ENCODE measurements around the gene AFAP1L2. TPM values are rescaled to one million over a fixed set of nuclear protein-coding genes. Genes with fewer than 3 reads are reported as not detected.

Gene AFAP1L2
- polyA plus RNA-seq, 1 donor from 2014 or later, result 0.88 TPM

DNA sequence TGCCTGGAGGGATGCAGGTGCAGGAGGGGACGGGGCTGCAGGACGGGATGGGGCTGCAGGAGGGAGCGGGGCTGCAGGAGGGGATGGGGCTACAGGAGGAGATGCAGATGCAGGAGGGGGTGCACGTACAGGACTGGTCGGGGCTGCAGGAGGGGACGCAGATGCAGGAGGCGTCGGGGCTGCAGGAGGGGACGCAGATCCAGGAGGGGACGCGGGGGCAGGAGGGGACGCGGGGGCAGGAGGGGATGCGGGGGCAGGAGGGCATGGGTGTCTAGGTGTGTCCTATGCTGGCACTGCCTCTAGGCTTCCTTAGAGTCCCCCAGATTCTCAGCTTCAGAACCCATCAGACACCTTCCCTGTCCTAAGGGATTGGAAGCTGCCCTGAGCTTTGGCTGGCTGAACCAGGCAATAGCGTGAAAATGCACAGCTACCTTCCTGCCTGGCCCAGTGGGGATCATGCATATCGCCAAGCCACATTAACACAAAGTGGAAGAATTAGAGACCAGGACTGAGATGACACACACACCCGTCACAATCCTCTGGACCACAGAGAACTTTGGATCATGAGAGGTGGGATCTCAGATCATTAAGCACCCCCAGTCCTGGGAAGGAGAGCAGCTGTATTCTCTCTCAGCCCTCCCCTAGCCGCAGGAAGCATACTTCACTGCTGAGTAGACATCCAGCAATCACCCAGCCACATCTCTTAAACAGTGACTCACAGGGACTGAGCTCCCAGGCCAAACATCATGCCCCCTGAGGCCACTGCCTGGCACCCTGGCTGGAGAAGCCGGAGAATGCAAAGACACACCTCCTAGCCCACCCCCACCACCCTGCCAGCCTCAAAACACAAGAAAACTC lies 98.0 kb downstream of the AFAP1L2 start:
- Histone ChIP-seq H3K36me3 (ENCODE audit: insufficient read depth, low read length) (no peaks in the 10 kb centered on the region), H2AFZ (ENCODE audit: low read depth, low read length) (no peak overlapping the region), H3K27me3 (ENCODE audit: insufficient read depth, low read depth, low read length) (no peaks in the 10 kb centered on the region), H3K9me2 (ENCODE audit: insufficient read depth, low read length) (no peaks in the 10 kb centered on the region), H3F3A (ENCODE audit: insufficient read depth, low read length, poor library complexity, severe bottlenecking) (peaks cover 4% of the 10 kb centered on the region), H3K27ac (ENCODE audit: low read length) (no peak overlapping the region), H3K4me3 (ENCODE audit: low read length) (no peak overlapping the region), H3K9ac (ENCODE audit: low read length) (no peak overlapping the region), H3K9me3 (ENCODE audit: low read length) (no peaks in the 10 kb centered on the region), H4K20me1 (ENCODE audit: insufficient read depth) (no peaks in the 10 kb centered on the region), H3K79me2 (replicated peaks; ENCODE audit: insufficient read depth, low read length) (no peaks in the 10 kb centered on the region), H3K4me2 (ENCODE audit: low read length) (no peak overlapping the region)
- no peak for TF ChIP-seq EP300 (conservative IDR thresholded peaks at IDR 0.05; ENCODE audit: poor library complexity, severe bottlenecking)

DNA sequence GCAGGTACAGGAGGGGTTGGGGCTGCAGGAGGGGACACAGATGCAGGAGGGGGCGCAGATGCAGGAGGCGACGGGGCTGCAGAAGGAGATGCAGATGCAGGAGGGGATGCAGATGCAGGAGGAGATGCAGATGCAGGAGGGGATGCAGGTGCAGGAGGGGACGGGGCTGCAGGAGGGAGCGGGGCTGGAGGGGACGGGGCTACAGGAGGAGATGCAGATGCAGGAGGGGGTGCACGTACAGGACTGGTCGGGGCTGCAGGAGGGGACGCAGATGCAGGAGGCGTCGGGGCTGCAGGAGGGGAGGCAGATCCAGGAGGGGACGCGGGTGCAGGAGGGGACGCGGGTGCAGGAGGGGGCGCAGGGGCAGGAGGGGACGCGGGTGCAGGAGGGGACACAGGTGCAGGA lies 98.8 kb downstream of the AFAP1L2 start:
- no peaks in the 10 kb centered on the region for H3K79me2 ChIP-seq (replicated peaks; ENCODE audit: insufficient read depth, low read length)

DNA sequence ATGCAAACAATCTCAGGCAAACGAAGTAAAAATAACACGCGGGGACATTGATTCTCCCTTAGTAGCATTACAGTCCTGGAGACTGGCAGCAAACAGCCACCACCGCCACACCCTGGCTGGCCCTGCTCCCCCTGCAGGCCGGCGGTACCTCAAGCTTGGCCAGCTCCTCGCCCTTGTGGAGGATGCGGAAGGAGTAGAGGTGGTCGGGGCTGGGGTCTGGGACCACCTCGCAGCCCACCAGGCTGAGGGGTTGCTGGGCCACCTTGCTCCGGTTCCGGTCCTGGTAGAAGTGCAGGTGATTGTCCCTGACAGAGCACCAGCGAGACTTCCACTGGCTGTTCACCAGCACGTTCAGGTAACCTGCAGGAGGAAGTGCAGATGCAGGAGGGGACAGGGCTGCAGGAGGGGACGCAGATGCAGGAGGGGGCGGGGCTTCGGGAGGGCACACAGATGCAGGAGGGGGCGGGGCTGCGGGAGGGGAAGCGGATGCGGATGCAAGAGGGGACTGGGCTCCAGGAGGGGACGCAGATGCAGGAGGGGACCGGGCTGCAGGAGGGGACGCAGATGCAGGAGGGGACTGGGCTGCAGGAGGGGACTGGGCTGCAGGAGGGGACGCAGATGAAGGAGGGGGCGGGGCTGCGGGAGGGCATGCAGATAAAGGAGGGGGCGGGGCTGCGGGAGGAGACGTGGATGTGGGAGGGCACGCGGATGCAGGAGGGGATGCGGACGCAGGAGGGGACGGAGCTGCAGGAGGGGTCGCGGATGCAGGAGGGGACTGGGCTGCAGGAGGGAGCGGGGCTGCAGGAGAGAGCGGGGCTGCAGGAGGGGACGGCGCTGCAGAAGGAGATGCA lies 99.5 kb downstream of the AFAP1L2 start:
- H3K36me3 ChIP-seq (ENCODE audit: insufficient read depth, low read length), result no peaks in the 10 kb centered on the region

More for the DNA sequence above, 98.8 kb downstream of the AFAP1L2 start:
- Histone ChIP-seq H2AFZ (ENCODE audit: low read depth, low read length) (peak overlapping the region; percentile 88), H3K4me3 (ENCODE audit: low read length) (peak overlapping the region; percentile 76), H4K20me1 (ENCODE audit: insufficient read depth) (no peaks in the 10 kb centered on the region), H3K4me2 (ENCODE audit: low read length) (no peak overlapping the region), H3K27me3 (ENCODE audit: insufficient read depth, low read depth, low read length) (no peaks in the 10 kb centered on the region), H3K27ac (ENCODE audit: low read length) (peak overlapping the region; percentile 56), H3K36me3 (ENCODE audit: insufficient read depth, low read length) (no peaks in the 10 kb centered on the region), H3F3A (ENCODE audit: insufficient read depth, low read length, poor library complexity, severe bottlenecking) (peaks cover 4% of the 10 kb centered on the region), H3K9me3 (ENCODE audit: low read length) (no peaks in the 10 kb centered on the region), H3K9ac (ENCODE audit: low read length) (peak overlapping the region; percentile 63), H3K9me2 (ENCODE audit: insufficient read depth, low read length) (no peaks in the 10 kb centered on the region)
- no peak for TF ChIP-seq POLR2AphosphoS5 (IDR thresholded peaks at IDR 0.05)

More for the DNA sequence above, 99.5 kb downstream of the AFAP1L2 start:
- H3K9me2 ChIP-seq (ENCODE audit: insufficient read depth, low read length), result no peaks in the 10 kb centered on the region
- H3K4me3 ChIP-seq (ENCODE audit: low read length), result peak overlapping the region; percentile 76
- H3K79me2 ChIP-seq (replicated peaks; ENCODE audit: insufficient read depth, low read length), result no peaks in the 10 kb centered on the region
- H3K9me3 ChIP-seq (ENCODE audit: low read length), result no peaks in the 10 kb centered on the region
- H4K20me1 ChIP-seq (ENCODE audit: insufficient read depth), result no peaks in the 10 kb centered on the region
- H3K27me3 ChIP-seq (ENCODE audit: insufficient read depth, low read depth, low read length), result no peaks in the 10 kb centered on the region
- H3K9ac ChIP-seq (ENCODE audit: low read length), result peak overlapping the region; percentile 63
- peak overlapping the region; percentile 56 for H3K27ac ChIP-seq (ENCODE audit: low read length)
- peak overlapping the region; percentile 94 for H3K4me2 ChIP-seq (ENCODE audit: low read length)
- TF ChIP-seq EZH2 (IDR thresholded peaks at IDR 0.05; ENCODE audit: borderline replicate concordance, insufficient read depth, low read length, poor library complexity, severe bottlenecking) (no peak), SMC3 (conservative IDR thresholded peaks at IDR 0.05; ENCODE audit: poor library complexity) (no peak), MXI1 (conservative IDR thresholded peaks at IDR 0.05; ENCODE audit: poor library complexity, severe bottlenecking) (no peak), EP300 (conservative IDR thresholded peaks at IDR 0.05; ENCODE audit: poor library complexity, severe bottlenecking) (peak; percentile 31), TAF1 (IDR thresholded peaks at IDR 0.05; ENCODE audit: low read depth) (no peak), RAD21 (conservative IDR thresholded peaks at IDR 0.05) (no peak), POLR2AphosphoS5 (IDR thresholded peaks at IDR 0.05) (peak; percentile 56)
- TF ChIP-seq, protein P1, sequence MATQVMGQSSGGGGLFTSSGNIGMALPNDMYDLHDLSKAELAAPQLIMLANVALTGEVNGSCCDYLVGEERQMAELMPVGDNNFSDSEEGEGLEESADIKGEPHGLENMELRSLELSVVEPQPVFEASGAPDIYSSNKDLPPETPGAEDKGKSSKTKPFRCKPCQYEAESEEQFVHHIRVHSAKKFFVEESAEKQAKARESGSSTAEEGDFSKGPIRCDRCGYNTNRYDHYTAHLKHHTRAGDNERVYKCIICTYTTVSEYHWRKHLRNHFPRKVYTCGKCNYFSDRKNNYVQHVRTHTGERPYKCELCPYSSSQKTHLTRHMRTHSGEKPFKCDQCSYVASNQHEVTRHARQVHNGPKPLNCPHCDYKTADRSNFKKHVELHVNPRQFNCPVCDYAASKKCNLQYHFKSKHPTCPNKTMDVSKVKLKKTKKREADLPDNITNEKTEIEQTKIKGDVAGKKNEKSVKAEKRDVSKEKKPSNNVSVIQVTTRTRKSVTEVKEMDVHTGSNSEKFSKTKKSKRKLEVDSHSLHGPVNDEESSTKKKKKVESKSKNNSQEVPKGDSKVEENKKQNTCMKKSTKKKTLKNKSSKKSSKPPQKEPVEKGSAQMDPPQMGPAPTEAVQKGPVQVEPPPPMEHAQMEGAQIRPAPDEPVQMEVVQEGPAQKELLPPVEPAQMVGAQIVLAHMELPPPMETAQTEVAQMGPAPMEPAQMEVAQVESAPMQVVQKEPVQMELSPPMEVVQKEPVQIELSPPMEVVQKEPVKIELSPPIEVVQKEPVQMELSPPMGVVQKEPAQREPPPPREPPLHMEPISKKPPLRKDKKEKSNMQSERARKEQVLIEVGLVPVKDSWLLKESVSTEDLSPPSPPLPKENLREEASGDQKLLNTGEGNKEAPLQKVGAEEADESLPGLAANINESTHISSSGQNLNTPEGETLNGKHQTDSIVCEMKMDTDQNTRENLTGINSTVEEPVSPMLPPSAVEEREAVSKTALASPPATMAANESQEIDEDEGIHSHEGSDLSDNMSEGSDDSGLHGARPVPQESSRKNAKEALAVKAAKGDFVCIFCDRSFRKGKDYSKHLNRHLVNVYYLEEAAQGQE (IDR thresholded peaks at IDR 0.05; ENCODE audit: borderline replicate concordance), result no peak
- TF ChIP-seq, protein P2, sequence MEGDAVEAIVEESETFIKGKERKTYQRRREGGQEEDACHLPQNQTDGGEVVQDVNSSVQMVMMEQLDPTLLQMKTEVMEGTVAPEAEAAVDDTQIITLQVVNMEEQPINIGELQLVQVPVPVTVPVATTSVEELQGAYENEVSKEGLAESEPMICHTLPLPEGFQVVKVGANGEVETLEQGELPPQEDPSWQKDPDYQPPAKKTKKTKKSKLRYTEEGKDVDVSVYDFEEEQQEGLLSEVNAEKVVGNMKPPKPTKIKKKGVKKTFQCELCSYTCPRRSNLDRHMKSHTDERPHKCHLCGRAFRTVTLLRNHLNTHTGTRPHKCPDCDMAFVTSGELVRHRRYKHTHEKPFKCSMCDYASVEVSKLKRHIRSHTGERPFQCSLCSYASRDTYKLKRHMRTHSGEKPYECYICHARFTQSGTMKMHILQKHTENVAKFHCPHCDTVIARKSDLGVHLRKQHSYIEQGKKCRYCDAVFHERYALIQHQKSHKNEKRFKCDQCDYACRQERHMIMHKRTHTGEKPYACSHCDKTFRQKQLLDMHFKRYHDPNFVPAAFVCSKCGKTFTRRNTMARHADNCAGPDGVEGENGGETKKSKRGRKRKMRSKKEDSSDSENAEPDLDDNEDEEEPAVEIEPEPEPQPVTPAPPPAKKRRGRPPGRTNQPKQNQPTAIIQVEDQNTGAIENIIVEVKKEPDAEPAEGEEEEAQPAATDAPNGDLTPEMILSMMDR (IDR thresholded peaks at IDR 0.05; ENCODE audit: poor library complexity, severe bottlenecking), result peak; percentile 63
- H3F3A ChIP-seq (ENCODE audit: insufficient read depth, low read length, poor library complexity, severe bottlenecking), result peaks cover 4% of the 10 kb centered on the region
- peak overlapping the region; percentile 88 for H2AFZ ChIP-seq (ENCODE audit: low read depth, low read length)

Data from neural cell (in vitro differentiated cells).